SK-N-SH (cell line): Measurements from ENCODE around the gene TERF2IP. TPM values are rescaled to one million over a fixed set of nuclear protein-coding genes. Genes with fewer than 3 reads are reported as not detected.

Experiments used
- CTCF ChIA-PET: fragments of 300-600, 350-600 bp; formaldehyde crosslinking; extraction: SDS; loops from one replicate; lab custom pipeline; 2021; lab: Yijun Ruan, JAX
- POLR2A ChIA-PET: fragments of 350-600 bp; sonication (Branson Sonifier 250); formaldehyde crosslinking; extraction: SDS; loops from one replicate; lab custom pipeline; 2020; ENCODE audit warnings: antibody characterized with exemption, inconsistent platforms; lab: Yijun Ruan, JAX
- DNase-seq: peaks from one replicate; pipeline ENCODE4 v3.0.0; 2012
- H2AFZ ChIP-seq: fragments of 200-600 bp; sonication (generic); 2 replicates; pipeline ENCODE4 v1.8.1; 2016; ENCODE audit warnings: antibody characterized with exemption, mild to moderate bottlenecking, low read depth
- H3F3A ChIP-seq: fragments of 200-600 bp; sonication (generic); replicated peaks from 2 replicates; pipeline ENCODE3; 2016; ENCODE audit warnings: antibody characterized with exemption, mild to moderate bottlenecking; ENCODE audit not compliant: insufficient read depth
- H3K27ac ChIP-seq, 2 experiments: fragments of 200-500 bp in 1 of 2; fragments of 200-600 bp in 1 of 2; sonication (Bioruptor generic) in 1 of 2; sonication (generic), shearing (Covaris generic) in 1 of 2; 2 replicates each; pipeline versions ENCODE4 v1.5.1 to v1.6.1; 2014 to 2016; ENCODE audit warnings: low read depth in 2 of 2, inconsistent platforms in 1 of 2, low read length in 1 of 2, mild to moderate bottlenecking in 1 of 2, mixed read lengths in 1 of 2
- H3K27me3 ChIP-seq: fragments of 200-600 bp; sonication (generic), shearing (Covaris generic); 2 replicates; pipeline ENCODE4 v1.6.1; 2016; ENCODE audit warnings: mixed run types; ENCODE audit not compliant: insufficient read depth
- H3K36me3 ChIP-seq, 2 experiments: fragments of 200-500 bp in 1 of 2; fragments of 200-600 bp in 1 of 2; sonication (Bioruptor generic) in 1 of 2; sonication (generic) in 1 of 2; replicated peaks in 1 of 2; 2 replicates each; pipeline versions ENCODE3 to v1.5.1; 2014 to 2016; ENCODE audit warnings: low read length in 1 of 2, mild to moderate bottlenecking in 1 of 2; ENCODE audit not compliant: insufficient read depth in 2 of 2, control insufficient read depth in 1 of 2
- H3K4me1 ChIP-seq, 2 experiments: fragments of 200-500 bp in 1 of 2; fragments of 200-600 bp in 1 of 2; sonication (Bioruptor generic) in 1 of 2; sonication (generic), shearing (Covaris generic) in 1 of 2; 2 replicates each; pipeline versions ENCODE4 v1.5.1 to v1.6.1; 2014 to 2016; ENCODE audit warnings: low read depth in 1 of 2, low read length in 1 of 2, mixed run types in 1 of 2; ENCODE audit not compliant: insufficient read depth in 2 of 2, control insufficient read depth in 1 of 2
- H3K4me2 ChIP-seq: fragments of 200-600 bp; sonication (generic), shearing (Covaris generic); 2 replicates; pipeline ENCODE4 v1.6.1; 2017; ENCODE audit warnings: mixed run types
- H3K4me3 ChIP-seq, 2 experiments: fragments of 200-500 bp in 1 of 2; fragments of 200-600 bp in 1 of 2; sonication (Bioruptor generic) in 1 of 2; sonication (generic), shearing (Covaris generic) in 1 of 2; 2 replicates each; pipeline versions ENCODE4 v1.5.1 to v1.8.1; 2014 to 2016; ENCODE audit warnings: low read depth in 2 of 2, inconsistent platforms in 1 of 2, low read length in 1 of 2, mild to moderate bottlenecking in 1 of 2, mixed read lengths in 1 of 2, moderate library complexity in 1 of 2
- H3K79me2 ChIP-seq: fragments of 200-600 bp; sonication (generic); 2 replicates; pipeline ENCODE4 v1.8.1; 2017; ENCODE audit warnings: mild to moderate bottlenecking; ENCODE audit not compliant: insufficient read depth
- H3K9ac ChIP-seq: fragments of 200-600 bp; sonication (generic); 2 replicates; pipeline ENCODE4 v1.6.1; 2017; ENCODE audit warnings: mixed run types
- H3K9me2 ChIP-seq: fragments of 200-600 bp; sonication (generic); 2 replicates; pipeline ENCODE4 v1.6.1; 2017; ENCODE audit warnings: mixed run types
- H3K9me3 ChIP-seq: fragments of 200-600 bp; sonication (generic); 2 replicates; pipeline ENCODE4 v1.6.1; 2017; ENCODE audit warnings: mixed run types, mild to moderate bottlenecking, moderate library complexity
- H4K20me1 ChIP-seq: fragments of 200-600 bp; sonication (generic); 2 replicates; pipeline ENCODE4 v1.6.1; 2017; ENCODE audit warnings: mild to moderate bottlenecking, mixed run types; ENCODE audit not compliant: insufficient read depth
- EP300 ChIP-seq, 2 experiments: IDR thresholded peaks; 2 replicates each; pipeline versions ENCODE4 v1.4.0 to v1.6.1; 2012; ENCODE audit warnings: borderline replicate concordance in 1 of 2, low read depth in 1 of 2, low read length in 1 of 2
- FOXJ3 ChIP-seq: sonication (generic); formaldehyde crosslinking; IDR thresholded peaks from 2 replicates; pipeline ENCODE4 v1.5.1; 2020; ENCODE audit warnings: mild to moderate bottlenecking, missing genetic modification reagents
- JUND ChIP-seq: IDR thresholded peaks from 2 replicates; pipeline ENCODE4 v1.4.0; 2012
- MEF2A ChIP-seq: IDR thresholded peaks from 2 replicates; pipeline ENCODE4 v1.4.0; 2012; ENCODE audit warnings: low read depth, borderline replicate concordance
- MXI1 ChIP-seq: IDR thresholded peaks from 2 replicates; pipeline ENCODE4 v1.6.1; 2012; ENCODE audit warnings: mild to moderate bottlenecking, low read depth, low read length, improper control_type of control experiment
- NFIC ChIP-seq: IDR thresholded peaks from 2 replicates; pipeline ENCODE4 v1.4.0; 2012; ENCODE audit warnings: borderline replicate concordance
- POLR2AphosphoS5 ChIP-seq: IDR thresholded peaks from 2 replicates; pipeline ENCODE4 v1.6.1; 2012; ENCODE audit warnings: low read depth, low read length
- RAD21 ChIP-seq: IDR thresholded peaks from 2 replicates; pipeline ENCODE4 v1.6.1; 2012; ENCODE audit warnings: mild to moderate bottlenecking, low read length
- RFX5 ChIP-seq: IDR thresholded peaks from 2 replicates; pipeline ENCODE4 v1.6.1; 2012; ENCODE audit warnings: mild to moderate bottlenecking, improper control_type of control experiment, low read length
- TAF1 ChIP-seq: IDR thresholded peaks from 2 replicates; pipeline ENCODE4 v1.6.1; 2012; ENCODE audit warnings: low read depth, mild to moderate bottlenecking, low read length, moderate library complexity, borderline replicate concordance
- TEAD4 ChIP-seq: IDR thresholded peaks from 2 replicates; pipeline ENCODE4 v1.4.0; 2012; ENCODE audit warnings: mild to moderate bottlenecking, borderline replicate concordance; ENCODE audit not compliant: insufficient read depth
- WGBS: methylation state at CpG from one replicate; pipeline ENCODE4 v1.1.6; 2017; ENCODE audit warnings: low lambda C conversion rate; 5-methylcytosine and 5-hydroxymethylcytosine counted together
- polyA plus RNA-seq, 3 experiments: library from polyadenylated mRNA; depleted of rRNA; stranded (reverse); fragments of >200 nt; gene quantifications; 2 replicates each; pipeline ENCODE4 v1.2.3, GENCODE V29; 2012
- TF ChIP-seq, protein P1 (sequence below): IDR thresholded peaks from 2 replicates; pipeline ENCODE4 v1.4.0; 2012; ENCODE audit warnings: low read depth, borderline replicate concordance
- TF ChIP-seq, protein P2 (sequence below): fragments of 200-600 bp; sonication (generic); IDR thresholded peaks from 2 replicates; pipeline ENCODE4 v1.6.1; 2017; ENCODE audit warnings: antibody characterized with exemption, mild to moderate bottlenecking, moderate library complexity

The TERF2IP gene
- polyA plus RNA-seq, 1 of the 3 experiments (the other 2 are of a cell fraction) = 32.0 TPM

DNA sequence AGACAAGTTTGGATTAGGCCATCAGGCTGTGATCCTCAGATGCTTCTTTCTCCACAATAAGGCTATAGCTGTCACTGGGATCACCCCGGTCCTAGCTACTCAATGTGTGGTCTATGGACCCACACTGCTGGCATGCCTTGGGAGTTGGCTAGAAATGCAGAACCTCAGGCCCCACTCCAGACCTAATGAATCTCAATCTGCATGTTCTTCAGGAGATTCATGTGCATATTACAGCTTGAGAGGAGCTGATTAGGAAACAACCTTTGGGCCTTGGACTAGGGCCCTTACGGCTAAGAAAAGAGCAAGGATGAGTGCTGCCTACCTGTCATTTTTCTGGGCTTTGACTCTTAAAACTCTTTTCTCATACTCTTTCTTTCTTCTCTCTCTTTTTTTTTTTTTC lies 32.0 kb upstream of the TERF2IP start (continued):
- TF ChIP-seq, protein P1, sequence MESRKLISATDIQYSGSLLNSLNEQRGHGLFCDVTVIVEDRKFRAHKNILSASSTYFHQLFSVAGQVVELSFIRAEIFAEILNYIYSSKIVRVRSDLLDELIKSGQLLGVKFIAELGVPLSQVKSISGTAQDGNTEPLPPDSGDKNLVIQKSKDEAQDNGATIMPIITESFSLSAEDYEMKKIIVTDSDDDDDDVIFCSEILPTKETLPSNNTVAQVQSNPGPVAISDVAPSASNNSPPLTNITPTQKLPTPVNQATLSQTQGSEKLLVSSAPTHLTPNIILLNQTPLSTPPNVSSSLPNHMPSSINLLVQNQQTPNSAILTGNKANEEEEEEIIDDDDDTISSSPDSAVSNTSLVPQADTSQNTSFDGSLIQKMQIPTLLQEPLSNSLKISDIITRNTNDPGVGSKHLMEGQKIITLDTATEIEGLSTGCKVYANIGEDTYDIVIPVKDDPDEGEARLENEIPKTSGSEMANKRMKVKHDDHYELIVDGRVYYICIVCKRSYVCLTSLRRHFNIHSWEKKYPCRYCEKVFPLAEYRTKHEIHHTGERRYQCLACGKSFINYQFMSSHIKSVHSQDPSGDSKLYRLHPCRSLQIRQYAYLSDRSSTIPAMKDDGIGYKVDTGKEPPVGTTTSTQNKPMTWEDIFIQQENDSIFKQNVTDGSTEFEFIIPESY = no peak
- TF ChIP-seq, all 33 proteins: peak for 0

DNA sequence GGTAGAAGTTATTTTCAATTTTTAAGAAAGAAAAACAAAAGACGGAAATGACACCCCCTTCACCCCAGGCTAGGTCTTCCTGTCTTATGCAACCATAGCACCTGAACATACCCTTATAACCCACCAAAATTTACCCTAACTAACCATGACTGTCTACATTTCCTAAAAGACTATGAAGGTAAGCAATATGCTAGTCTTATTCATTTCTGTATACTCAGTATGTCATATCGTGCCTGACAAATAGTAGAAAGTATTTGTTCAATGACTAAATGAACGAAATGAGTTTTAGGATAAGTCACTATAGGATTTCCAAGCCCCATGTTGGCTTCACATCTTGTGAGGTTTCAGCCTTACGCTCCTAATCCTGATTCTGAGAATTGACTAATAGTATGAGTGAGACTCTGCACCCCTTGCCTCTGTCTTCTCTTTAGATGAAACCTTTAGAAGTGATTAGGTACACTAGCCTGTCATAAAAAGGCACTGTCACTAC lies 31.0 kb upstream of the TERF2IP start:
- Histone ChIP-seq H3K79me2 (peaks cover 14% of the 10 kb centered on the region), H3K27me3 (no peaks in the 10 kb centered on the region), H3F3A (peaks cover 29% of the 10 kb centered on the region), H3K27ac (no peak overlapping the region), H3K4me1 (peaks cover 10 to 17% of the 10 kb centered on the region in 2 experiments), H4K20me1 (peaks cover 4% of the 10 kb centered on the region; the same call in 1 of the 2 replicates), H2AFZ (no peak overlapping the region), H3K9me2 (no peaks in the 10 kb centered on the region), H3K36me3 (peaks cover 54 to 67% of the 10 kb centered on the region in 2 experiments), H3K4me2 (no peak overlapping the region), H3K9me3 (no peaks in the 10 kb centered on the region), H3K4me3 (no peak overlapping the region), H3K9ac (no peak overlapping the region)
- CTCF ChIA-PET = interaction anchor here (0.7 kb wide), 1 partner anchor 151 kb away, joined by 3 read pairs; no protein-coding TSS in a partner anchor
- POLR2A ChIA-PET = no interaction called here
- TF ChIP-seq MXI1 = no peak
- TF ChIP-seq NFIC = no peak
- TF ChIP-seq, protein P2, sequence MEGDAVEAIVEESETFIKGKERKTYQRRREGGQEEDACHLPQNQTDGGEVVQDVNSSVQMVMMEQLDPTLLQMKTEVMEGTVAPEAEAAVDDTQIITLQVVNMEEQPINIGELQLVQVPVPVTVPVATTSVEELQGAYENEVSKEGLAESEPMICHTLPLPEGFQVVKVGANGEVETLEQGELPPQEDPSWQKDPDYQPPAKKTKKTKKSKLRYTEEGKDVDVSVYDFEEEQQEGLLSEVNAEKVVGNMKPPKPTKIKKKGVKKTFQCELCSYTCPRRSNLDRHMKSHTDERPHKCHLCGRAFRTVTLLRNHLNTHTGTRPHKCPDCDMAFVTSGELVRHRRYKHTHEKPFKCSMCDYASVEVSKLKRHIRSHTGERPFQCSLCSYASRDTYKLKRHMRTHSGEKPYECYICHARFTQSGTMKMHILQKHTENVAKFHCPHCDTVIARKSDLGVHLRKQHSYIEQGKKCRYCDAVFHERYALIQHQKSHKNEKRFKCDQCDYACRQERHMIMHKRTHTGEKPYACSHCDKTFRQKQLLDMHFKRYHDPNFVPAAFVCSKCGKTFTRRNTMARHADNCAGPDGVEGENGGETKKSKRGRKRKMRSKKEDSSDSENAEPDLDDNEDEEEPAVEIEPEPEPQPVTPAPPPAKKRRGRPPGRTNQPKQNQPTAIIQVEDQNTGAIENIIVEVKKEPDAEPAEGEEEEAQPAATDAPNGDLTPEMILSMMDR = no peak
- TF ChIP-seq EP300 (IDR thresholded peaks at IDR 0.05; ENCODE audit: borderline replicate concordance in 1 of 2, low read depth in 1 of 2, low read length in 1 of 2) = no peak
- TF ChIP-seq, protein P1 = no peak
- no peak for TF ChIP-seq MEF2A
- no peak for TF ChIP-seq TEAD4
- 95% methylated on average over 4 of the region's 4 CpGs for WGBS
- no peak for DNase-seq

DNA sequence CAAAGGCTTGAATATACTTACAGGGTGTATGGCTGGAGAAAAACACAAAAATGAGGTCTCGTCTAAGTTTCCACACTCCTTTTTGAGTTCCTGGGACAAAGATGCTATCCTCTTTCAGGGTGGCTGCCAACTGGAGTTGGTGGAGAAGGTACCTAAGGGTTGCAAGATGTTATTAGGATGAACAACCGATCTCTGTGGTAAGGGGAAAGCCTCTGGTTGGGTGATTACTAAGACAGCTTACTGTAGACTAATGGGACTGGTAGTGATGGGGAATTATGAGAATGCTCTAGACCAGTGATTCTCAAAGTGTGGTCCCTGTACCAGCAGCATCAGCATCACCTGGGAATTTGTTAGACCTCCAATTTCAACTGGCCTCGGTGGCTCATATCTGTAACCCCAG lies 30.5 kb upstream of the TERF2IP start:
- H3K36me3 ChIP-seq = peaks cover 51 to 62% of the 10 kb centered on the region in 2 experiments
- POLR2A ChIA-PET = no interaction called here
- no peak overlapping the region for H3K4me2 ChIP-seq
- H3K27me3 ChIP-seq = no peaks in the 10 kb centered on the region
- H3K4me1 ChIP-seq = peaks cover 14 to 17% of the 10 kb centered on the region in 2 experiments
- H3K9ac ChIP-seq = no peak overlapping the region
- peaks cover 20% of the 10 kb centered on the region for H3K79me2 ChIP-seq
- H3K9me2 ChIP-seq = no peaks in the 10 kb centered on the region
- no peak overlapping the region for H2AFZ ChIP-seq
- peaks cover 29% of the 10 kb centered on the region for H3F3A ChIP-seq
- H3K9me3 ChIP-seq = no peaks in the 10 kb centered on the region
- no peak overlapping the region for H3K4me3 ChIP-seq
- H3K27ac ChIP-seq = no peak overlapping the region
- H4K20me1 ChIP-seq = peaks cover 4% of the 10 kb centered on the region; the same call in 1 of the 2 replicates
- CTCF ChIA-PET = interaction anchor here (0.7 kb wide), 1 partner anchor 152 kb away, joined by 3 read pairs; no protein-coding TSS in a partner anchor
- WGBS = 98% methylated on average over 3 of the region's 3 CpGs
- DNase-seq = no peak
- TF ChIP-seq, protein P1 = no peak
- TF ChIP-seq TEAD4 (no peak), EP300 (IDR thresholded peaks at IDR 0.05; ENCODE audit: borderline replicate concordance in 1 of 2, low read depth in 1 of 2, low read length in 1 of 2) (no peak), JUND (no peak), RFX5 (no peak), FOXJ3 (no peak), POLR2AphosphoS5 (no peak), RAD21 (no peak), TAF1 (no peak)
- TF ChIP-seq, protein P2 = no peak
